HG03025 (cell line): ENCODE data around the gene PIWIL1.

Source experiments
- ATAC-seq: cut with Tn5 transposase; IDR thresholded peaks from one replicate; pipeline ENCODE4 v1.9.1; 2021; ENCODE audit warnings: mild to moderate bottlenecking, moderate library complexity; ENCODE audit not compliant: unreplicated experiment, low FRiP score

The PIWIL1 gene

GRCh38 chr12:130337488-130338303 is at the start of gene PIWIL1:
Gene PIWIL1, plus strand, starts transcription at chr12:130337887. Its CDS starts 4,705 bp downstream, at chr12:130342592.
- no peak for ATAC-seq

- ATAC-seq, result no peak
These were observed 49.5 kb upstream of the PIWIL1 start for GRCh38 chr12:130288206-130288605.

- ATAC-seq, result no peak
These were observed 49.0 kb upstream of the PIWIL1 start for GRCh38 chr12:130288691-130289090.

- no peak for ATAC-seq
These were observed 47.6 kb upstream of the PIWIL1 start for GRCh38 chr12:130290114-130290513.

- ATAC-seq, result no peak
These were observed 39.2 kb upstream of the PIWIL1 start for GRCh38 chr12:130298322-130299021.

DNA sequence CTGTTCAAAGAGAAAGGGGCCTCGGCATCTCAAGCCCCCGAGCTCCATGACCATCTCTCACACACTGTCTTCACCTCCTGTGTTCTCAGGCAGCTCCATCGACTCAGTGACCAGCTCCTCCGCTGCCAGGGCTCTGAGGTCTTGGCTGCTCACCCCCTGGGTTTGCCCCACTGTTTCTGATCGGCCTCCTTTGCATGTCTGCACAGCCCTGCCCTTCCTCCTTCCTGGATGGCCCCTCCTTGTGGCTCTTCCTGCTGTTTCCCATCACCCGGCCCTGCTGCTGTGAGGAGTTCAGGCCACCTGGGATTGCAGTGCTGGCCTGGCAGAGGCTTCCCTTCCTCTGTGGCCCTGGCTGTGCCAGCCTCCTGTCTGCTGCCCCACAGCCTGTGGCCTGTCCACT is 38.1 kb upstream of the PIWIL1 start:
- ATAC-seq, result no peak

DNA sequence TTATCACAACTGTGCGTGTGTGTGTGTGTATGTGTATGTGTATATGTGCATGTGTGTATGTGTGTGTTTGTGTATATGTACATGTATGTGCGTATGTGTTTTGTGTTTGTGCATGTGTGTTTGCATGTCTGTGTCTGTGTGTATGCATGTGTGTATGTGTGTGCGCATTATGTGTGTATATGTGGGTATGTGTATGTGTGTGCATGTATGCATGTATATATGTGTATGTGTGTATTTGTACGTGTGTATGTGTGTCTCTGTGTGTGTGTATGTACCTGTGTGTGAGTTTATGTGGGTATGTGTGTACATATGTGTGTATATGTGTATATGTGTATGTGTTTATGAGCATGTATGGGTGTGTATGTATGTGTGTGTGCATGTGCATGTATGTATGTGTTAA is 37.6 kb upstream of the PIWIL1 start:
- ATAC-seq, result no peak

- no peak for ATAC-seq
These were observed 36.8 kb upstream of the PIWIL1 start for GRCh38 chr12:130300737-130301535.

GRCh38 chr12:130301559-130301958 is 36.1 kb upstream of the PIWIL1 start:
- no peak for ATAC-seq

GRCh38 chr12:130303781-130304180 is 33.9 kb upstream of the PIWIL1 start:
- ATAC-seq, result no peak

GRCh38 chr12:130307859-130308258 is 29.8 kb upstream of the PIWIL1 start:
- ATAC-seq, result no peak

GRCh38 chr12:130308393-130308792 is 29.3 kb upstream of the PIWIL1 start:
- ATAC-seq, result no peak

DNA sequence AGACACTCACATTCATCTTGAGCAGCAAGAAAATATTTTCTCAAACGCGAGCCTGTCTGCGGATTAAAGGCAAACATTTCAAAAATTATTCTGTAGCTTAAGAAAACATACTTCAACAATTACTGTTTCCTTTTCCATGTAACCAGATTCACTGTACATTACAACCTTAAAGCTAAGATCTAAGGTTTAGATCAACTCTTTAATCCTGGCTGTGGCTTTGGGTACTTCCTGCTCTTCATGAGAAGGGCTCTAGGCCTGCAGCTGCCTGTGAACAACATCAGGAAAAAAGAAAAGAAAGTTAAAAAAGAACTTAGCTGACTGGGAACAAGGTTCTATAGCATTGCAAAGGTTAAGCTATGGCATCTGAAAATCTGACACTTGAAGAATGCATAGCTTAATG is 21.4 kb upstream of the PIWIL1 start:
- ATAC-seq, result no peak

GRCh38 chr12:130320536-130320935 is 17.2 kb upstream of the PIWIL1 start:
- no peak for ATAC-seq

- ATAC-seq, result no peak
These were observed 15.4 kb upstream of the PIWIL1 start for GRCh38 chr12:130322263-130322662.

DNA sequence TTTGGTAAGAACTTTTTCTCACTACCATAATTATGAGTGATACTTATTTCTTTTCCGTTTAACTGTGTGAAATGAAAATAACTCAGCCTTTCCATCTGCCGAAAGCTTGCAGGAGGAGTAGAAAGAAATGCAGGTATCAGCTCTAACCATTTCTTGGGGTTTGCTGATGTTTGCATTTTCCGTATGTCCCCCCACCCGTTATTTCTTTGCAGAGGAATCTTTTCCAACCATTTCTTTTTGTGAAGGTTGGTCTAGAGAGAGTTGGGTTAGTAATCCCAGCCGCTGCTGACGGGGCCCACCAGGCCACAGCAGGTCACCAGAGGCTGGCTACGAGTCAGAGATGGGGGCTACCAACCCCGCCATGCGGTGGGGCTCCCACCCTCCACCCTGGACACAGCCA is 7.0 kb upstream of the PIWIL1 start:
- ATAC-seq, result no peak

GRCh38 chr12:130331146-130331545 is 6.5 kb upstream of the PIWIL1 start:
- no peak for ATAC-seq

DNA sequence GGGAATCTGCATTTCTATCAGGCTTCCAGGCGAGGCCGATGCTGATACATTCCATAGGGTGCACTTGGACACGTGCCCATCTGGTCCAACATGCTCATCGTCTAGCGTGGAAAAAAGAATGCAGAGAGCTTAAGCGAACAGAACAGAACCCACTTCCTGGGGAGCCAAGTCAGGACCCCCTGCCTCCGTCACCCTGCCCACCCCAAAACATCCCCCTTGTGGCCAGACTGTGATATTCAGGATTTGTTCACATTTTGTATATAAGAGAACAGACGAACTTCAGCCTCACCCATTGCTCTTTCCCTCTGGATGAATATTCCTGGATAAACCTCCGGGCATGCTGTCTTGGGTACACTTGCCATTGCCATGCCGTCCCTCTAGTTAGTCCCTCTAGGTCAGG is 4.3 kb upstream of the PIWIL1 start:
- no peak for ATAC-seq

- no peak for ATAC-seq
These were observed 3.3 kb upstream of the PIWIL1 start for GRCh38 chr12:130334399-130334798.

DNA sequence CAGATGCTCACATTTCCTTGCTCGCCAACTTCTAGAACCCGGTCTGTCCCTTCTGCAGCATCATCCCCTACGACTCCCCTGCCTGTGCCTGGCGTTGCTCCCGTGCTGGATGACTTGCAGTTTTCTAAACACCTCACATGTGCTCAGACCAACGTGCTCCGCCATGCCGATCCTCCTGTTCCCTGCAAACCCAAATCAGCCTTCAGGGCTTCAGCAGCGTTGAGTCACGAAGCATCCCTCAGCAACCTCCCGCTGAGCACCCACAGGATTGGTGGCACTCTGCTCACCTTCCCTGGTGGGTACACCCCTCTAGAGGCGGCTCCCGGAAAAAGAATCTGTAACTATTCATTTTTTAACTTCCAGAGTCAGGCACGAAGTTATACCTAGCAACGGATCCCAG is 2.8 kb upstream of the PIWIL1 start:
- ATAC-seq, result no peak
